22Rv1 (cell line): ENCODE results near the gene PRPF31.

Experiments
- ZFX ChIP-seq: fragments of 450-650 bp; IDR thresholded peaks from 2 replicates; pipeline ENCODE4 v1.6.1; 2017; ENCODE audit warnings: antibody characterized with exemption, borderline replicate concordance
- TF ChIP-seq, protein P1 (sequence below): fragments of 450-650 bp; IDR thresholded peaks from 2 replicates; pipeline ENCODE4 v1.5.1; 2017; ENCODE audit warnings: mild to moderate bottlenecking

DNA sequence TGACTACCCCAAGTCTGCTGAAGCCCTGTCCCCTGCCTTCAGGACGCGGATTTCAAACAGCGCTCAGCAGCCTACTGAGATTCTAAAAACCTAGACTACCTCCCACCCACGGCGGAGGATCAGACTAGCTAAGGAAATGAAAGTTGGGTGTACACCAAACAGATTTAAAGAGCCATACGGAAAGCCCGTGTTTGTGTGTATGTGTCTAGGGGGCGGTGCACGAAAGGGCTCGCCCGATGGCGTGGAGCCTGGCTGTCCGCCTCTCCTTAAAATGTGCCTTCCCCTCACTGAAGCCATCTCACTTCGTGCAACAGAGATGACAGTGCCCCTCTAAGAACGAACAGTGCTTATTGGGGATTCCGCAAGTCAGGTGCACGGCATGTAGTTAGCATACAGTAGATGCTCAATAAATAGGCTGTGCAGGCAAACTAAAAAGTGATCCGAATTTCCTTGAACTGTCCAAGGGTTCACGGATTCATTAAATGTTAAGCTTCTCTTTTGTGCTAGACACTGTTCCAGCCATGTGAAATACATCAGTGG is 43.3 kb downstream of the PRPF31 start:
- TF ChIP-seq, protein P1, sequence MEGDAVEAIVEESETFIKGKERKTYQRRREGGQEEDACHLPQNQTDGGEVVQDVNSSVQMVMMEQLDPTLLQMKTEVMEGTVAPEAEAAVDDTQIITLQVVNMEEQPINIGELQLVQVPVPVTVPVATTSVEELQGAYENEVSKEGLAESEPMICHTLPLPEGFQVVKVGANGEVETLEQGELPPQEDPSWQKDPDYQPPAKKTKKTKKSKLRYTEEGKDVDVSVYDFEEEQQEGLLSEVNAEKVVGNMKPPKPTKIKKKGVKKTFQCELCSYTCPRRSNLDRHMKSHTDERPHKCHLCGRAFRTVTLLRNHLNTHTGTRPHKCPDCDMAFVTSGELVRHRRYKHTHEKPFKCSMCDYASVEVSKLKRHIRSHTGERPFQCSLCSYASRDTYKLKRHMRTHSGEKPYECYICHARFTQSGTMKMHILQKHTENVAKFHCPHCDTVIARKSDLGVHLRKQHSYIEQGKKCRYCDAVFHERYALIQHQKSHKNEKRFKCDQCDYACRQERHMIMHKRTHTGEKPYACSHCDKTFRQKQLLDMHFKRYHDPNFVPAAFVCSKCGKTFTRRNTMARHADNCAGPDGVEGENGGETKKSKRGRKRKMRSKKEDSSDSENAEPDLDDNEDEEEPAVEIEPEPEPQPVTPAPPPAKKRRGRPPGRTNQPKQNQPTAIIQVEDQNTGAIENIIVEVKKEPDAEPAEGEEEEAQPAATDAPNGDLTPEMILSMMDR = no peak
- no peak for TF ChIP-seq ZFX
